ENCODE results near the gene JADE2.

Gene JADE2

DNA sequence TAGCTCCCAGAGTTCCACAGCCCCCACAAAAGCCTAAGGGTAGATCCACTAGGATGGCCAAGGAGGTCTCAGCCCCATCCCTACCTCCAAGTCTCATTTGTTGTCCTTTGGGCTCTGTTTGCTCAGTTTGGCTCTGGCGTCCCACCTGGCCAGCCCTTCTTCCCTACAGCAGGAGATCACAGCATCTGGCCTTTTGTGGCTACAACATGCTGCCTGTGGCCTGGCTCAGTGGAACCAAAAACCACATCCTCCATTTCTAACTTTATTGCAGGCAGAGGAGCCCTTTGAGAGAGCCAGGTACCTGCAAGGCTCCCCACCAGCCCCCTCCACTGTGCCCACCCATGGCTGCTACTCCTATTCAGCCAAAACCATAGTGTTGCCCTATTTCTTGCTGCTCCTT is 11.4 kb downstream of the JADE2 start:
- TF ChIP-seq PRDM10 (tag by site-specific recombination; IDR thresholded peaks at IDR 0.05) (no peak), ZNF558 (tag by site-specific recombination; IDR thresholded peaks at IDR 0.05) (no peak), ZNF776 (tag by site-specific recombination; IDR thresholded peaks at IDR 0.05; ENCODE audit: borderline replicate concordance) (no peak), SP2 (tag by site-specific recombination; IDR thresholded peaks at IDR 0.05) (no peak), ZNF660 (tag by site-specific recombination; IDR thresholded peaks at IDR 0.05) (no peak), ZNF76 (tag by site-specific recombination; IDR thresholded peaks at IDR 0.05; ENCODE audit: borderline replicate concordance, low read depth) (no peak), ZNF843 (tag by site-specific recombination; IDR thresholded peaks at IDR 0.05) (no peak), ZNF350 (tag by site-specific recombination; IDR thresholded peaks at IDR 0.05) (no peak), ZNF18 (tag by site-specific recombination; IDR thresholded peaks at IDR 0.05) (no peak), ZNF704 (tag by site-specific recombination; IDR thresholded peaks at IDR 0.05) (no peak), ZBTB7A (tag by site-specific recombination; IDR thresholded peaks at IDR 0.05; ENCODE audit: low read depth) (no peak), HOXC10 (CRISPR knock-in tag; IDR thresholded peaks at IDR 0.05) (no peak), ATF2 (tag by site-specific recombination; IDR thresholded peaks at IDR 0.05; ENCODE audit: low read depth) (no peak), ZNF677 (tag by site-specific recombination; IDR thresholded peaks at IDR 0.05) (no peak), ZNF202 (tag by site-specific recombination; IDR thresholded peaks at IDR 0.05; ENCODE audit: borderline replicate concordance) (no peak), ZNF280C (tag by site-specific recombination; IDR thresholded peaks at IDR 0.05) (no peak), GFI1B (tag by site-specific recombination; IDR thresholded peaks at IDR 0.05) (no peak), HOXD13 (CRISPR knock-in tag; IDR thresholded peaks at IDR 0.05; ENCODE audit: borderline replicate concordance) (no peak), ZNF792 (tag by site-specific recombination; IDR thresholded peaks at IDR 0.05) (no peak)
- H3K9me3 ChIP-seq (ENCODE audit: control insufficient read depth, insufficient read depth, low read depth, low read length): no peaks in the 10 kb centered on the region
- no peaks in the 10 kb centered on the region for H3K4me1 ChIP-seq (ENCODE audit: control insufficient read depth, insufficient read depth, low read length)
- H3K36me3 ChIP-seq (ENCODE audit: control insufficient read depth in 2 of 2, insufficient read depth in 1 of 2, low read length in 2 of 2): no peaks in the 10 kb centered on the region
- no peak overlapping the region for H3K27ac ChIP-seq (ENCODE audit: extremely low read depth, low read depth, low read length)
- no peak overlapping the region for H3K4me3 ChIP-seq (ENCODE audit: low read depth, low read length)
- POLR2A ChIA-PET: no interaction called here
- CTCF ChIA-PET: interaction anchor here (0.7 to 2.1 kb wide), 2 partner anchors 9 to 12 kb away, joined by 3 to 12 read pairs; no protein-coding TSS in a partner anchor
